ENCODE measurements around the gene NF1. TPM values are rescaled to one million over a fixed set of nuclear protein-coding genes. Genes with fewer than 3 reads are reported as not detected.

The NF1 gene
- total RNA-seq, 2 donors from 2014 or later, result 62.3 to 68.0 TPM

DNA sequence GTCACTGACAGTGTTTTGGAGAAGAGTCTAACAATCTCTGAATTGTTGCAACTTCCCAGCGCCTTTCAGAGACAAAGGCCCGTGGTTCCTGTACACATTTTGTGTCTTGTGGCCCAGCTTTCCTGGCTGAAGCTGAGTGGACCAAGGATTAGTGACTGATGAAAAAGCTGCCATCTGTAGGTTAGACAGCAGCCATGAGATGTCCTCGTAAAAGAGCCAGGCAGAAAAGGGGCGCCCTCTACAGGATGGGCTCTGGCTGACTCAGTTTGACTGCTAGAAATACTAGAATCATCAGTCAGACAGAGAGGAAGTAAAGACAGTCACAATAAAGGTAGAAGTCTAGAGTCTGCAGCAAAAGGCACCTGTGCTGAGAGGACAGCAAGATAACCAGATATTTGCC lies 26.5 kb upstream of the NF1 start:
- H3K4me1 ChIP-seq (replicated peaks), result no peaks in the 10 kb centered on the region
- 72% methylated on average over 4 of the region's 4 CpGs for WGBS
- no peaks in the 10 kb centered on the region for H3K36me3 ChIP-seq
- H3K27ac ChIP-seq, result no peak overlapping the region
- H3K27me3 ChIP-seq (replicated peaks; ENCODE audit: insufficient read depth), result no peaks in the 10 kb centered on the region
- H3K4me3 ChIP-seq, result no peak overlapping the region
- TF ChIP-seq, protein P1, sequence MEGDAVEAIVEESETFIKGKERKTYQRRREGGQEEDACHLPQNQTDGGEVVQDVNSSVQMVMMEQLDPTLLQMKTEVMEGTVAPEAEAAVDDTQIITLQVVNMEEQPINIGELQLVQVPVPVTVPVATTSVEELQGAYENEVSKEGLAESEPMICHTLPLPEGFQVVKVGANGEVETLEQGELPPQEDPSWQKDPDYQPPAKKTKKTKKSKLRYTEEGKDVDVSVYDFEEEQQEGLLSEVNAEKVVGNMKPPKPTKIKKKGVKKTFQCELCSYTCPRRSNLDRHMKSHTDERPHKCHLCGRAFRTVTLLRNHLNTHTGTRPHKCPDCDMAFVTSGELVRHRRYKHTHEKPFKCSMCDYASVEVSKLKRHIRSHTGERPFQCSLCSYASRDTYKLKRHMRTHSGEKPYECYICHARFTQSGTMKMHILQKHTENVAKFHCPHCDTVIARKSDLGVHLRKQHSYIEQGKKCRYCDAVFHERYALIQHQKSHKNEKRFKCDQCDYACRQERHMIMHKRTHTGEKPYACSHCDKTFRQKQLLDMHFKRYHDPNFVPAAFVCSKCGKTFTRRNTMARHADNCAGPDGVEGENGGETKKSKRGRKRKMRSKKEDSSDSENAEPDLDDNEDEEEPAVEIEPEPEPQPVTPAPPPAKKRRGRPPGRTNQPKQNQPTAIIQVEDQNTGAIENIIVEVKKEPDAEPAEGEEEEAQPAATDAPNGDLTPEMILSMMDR (IDR thresholded peaks at IDR 0.05), result no peak
- no peak for TF ChIP-seq POLR2A (IDR thresholded peaks at IDR 0.05)
- TF ChIP-seq POLR2AphosphoS5 (IDR thresholded peaks at IDR 0.05), result no peak
- H3K9me3 ChIP-seq, result no peaks in the 10 kb centered on the region
- intact Hi-C loops (cut with DNase I), result no loop called here
- no peak for DNase-seq (ENCODE audit: low spot score)

DNA sequence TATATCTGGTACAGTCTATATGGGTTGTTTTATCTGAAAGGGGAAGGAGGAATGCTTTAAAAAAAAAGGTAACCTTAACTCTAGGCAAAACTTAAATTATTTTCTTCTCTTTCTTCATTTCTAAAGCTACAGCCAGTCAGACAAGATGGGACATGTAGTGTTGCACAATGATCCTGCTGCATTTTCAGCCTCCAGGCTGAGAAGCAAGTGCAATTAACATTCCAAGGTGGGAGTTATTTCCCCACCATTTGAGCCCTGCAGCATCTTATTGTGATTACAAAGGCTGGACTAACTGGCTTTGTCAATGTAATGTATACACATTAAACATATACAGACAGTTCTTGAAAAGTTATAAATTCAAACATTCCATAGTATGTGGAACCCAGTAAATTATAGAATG lies 22.6 kb upstream of the NF1 start:
- no peaks in the 10 kb centered on the region for H3K36me3 ChIP-seq
- no peaks in the 10 kb centered on the region for H3K9me3 ChIP-seq
- intact Hi-C loops (cut with DNase I), result no loop called here
- H3K4me3 ChIP-seq, result no peak overlapping the region
- no peak overlapping the region for H3K27ac ChIP-seq
- peak; percentile 82 for TF ChIP-seq POLR2AphosphoS5 (IDR thresholded peaks at IDR 0.05)
- TF ChIP-seq, protein P1 (IDR thresholded peaks at IDR 0.05), result no peak
- no peaks in the 10 kb centered on the region for H3K4me1 ChIP-seq (replicated peaks)
- peak; percentile 75 for DNase-seq (ENCODE audit: low spot score)
- no peaks in the 10 kb centered on the region for H3K27me3 ChIP-seq (replicated peaks; ENCODE audit: insufficient read depth)

DNA sequence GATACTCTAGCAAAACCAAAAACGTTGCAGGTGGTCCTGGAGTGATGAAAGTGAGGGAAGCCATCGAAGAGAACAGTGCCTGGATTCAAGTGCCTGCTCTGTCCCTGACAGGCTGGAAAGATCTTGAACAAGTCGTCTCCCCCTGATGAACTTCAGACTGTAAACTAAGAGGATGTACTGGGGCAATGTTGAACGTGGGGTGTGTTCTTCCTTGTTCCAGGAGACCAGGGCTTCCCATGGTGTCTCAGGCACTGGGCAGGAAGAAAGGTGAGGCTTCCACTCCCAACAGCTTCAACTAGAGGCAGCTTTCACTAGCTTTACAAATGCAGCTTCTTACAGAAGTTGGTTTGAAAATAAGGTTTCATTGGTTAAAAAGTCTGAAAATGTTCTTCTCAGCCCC lies 21.4 kb upstream of the NF1 start:
- no peak for TF ChIP-seq POLR2AphosphoS5 (IDR thresholded peaks at IDR 0.05)
- no peak for TF ChIP-seq POLR2A (IDR thresholded peaks at IDR 0.05)
- TF ChIP-seq, protein P1 (IDR thresholded peaks at IDR 0.05), result no peak
- DNase-seq (ENCODE audit: low spot score), result no peak
- Histone ChIP-seq H3K36me3 (no peaks in the 10 kb centered on the region), H3K9me3 (no peaks in the 10 kb centered on the region), H3K4me1 (replicated peaks) (no peaks in the 10 kb centered on the region), H3K27me3 (replicated peaks; ENCODE audit: insufficient read depth) (no peaks in the 10 kb centered on the region), H3K4me3 (no peak overlapping the region), H3K27ac (no peak overlapping the region)
- intact Hi-C loops (cut with DNase I), result no loop called here
- WGBS, result 40% methylated on average over 4 of the region's 4 CpGs

DNA sequence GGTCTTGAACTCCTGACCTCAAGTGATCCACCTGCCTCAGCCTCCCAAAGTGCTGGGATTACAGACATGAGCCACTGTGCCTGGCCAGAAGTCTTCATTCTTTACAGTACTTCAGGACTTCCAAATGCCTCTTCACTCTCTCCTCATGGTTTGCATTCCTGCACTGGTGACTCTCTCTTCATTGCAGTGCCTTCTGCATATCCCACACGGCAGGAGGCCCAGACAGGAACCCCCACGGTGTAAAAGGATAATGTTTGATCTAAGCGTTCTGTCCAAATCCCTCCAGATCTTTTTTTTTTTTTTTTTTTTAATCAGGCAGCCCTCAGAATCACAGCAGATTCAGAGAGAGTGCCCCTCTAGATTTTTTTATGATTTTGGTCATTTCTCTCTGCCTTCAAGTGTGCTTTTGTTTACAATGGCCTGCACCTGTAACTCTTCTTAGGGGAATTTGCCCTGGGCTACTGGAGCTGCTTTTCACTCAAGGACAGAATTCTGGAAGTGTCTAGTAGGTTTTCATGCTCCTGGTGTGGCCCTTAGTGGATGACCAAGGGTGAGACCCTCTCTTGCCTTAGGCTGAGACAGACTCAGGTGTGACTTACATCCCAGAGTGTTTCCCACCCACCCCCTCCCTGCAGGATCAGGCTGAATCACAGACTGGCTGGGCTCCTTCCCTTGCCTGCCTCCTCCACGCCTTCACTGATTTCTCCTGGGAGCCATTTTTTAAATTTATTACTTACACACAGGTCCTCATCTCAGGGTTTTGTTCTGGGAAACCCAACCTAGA lies 19.8 kb upstream of the NF1 start:
- intact Hi-C loops (cut with DNase I), result no loop called here
- 46% methylated on average over 4 of the region's 4 CpGs for WGBS
- Histone ChIP-seq H3K27ac (no peak overlapping the region), H3K36me3 (no peaks in the 10 kb centered on the region), H3K4me3 (no peak overlapping the region), H3K27me3 (replicated peaks; ENCODE audit: insufficient read depth) (no peaks in the 10 kb centered on the region), H3K4me1 (replicated peaks) (no peaks in the 10 kb centered on the region), H3K9me3 (no peaks in the 10 kb centered on the region)
- TF ChIP-seq POLR2AphosphoS5 (IDR thresholded peaks at IDR 0.05), result no peak
- TF ChIP-seq, protein P1 (IDR thresholded peaks at IDR 0.05), result no peak
- no peak for DNase-seq (ENCODE audit: low spot score)

DNA sequence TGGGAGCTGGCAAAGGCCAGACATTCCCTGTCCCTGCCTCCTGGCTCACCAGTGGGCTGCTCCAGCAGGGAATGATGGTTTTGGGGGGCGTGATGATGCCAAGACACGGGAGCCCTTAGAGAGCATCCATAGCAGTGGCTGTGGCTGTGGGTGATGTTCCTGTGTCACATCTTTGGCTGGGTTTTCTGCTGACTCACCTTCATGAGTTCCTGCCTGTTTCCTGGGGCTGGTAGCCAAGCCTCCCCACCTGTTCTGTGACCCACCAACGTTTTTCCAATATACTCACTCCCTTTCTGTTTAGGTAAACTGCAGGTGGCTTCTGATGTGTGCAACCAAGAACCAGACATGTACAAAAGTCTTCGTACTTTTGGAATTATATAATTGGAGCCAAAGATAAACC lies 16.5 kb upstream of the NF1 start:
- no peaks in the 10 kb centered on the region for H3K27me3 ChIP-seq (replicated peaks; ENCODE audit: insufficient read depth)
- no peaks in the 10 kb centered on the region for H3K9me3 ChIP-seq
- no peaks in the 10 kb centered on the region for H3K4me1 ChIP-seq (replicated peaks)
- DNase-seq (ENCODE audit: low spot score), result no peak
- H3K36me3 ChIP-seq, result no peaks in the 10 kb centered on the region
- no peak overlapping the region for H3K4me3 ChIP-seq
- TF ChIP-seq POLR2AphosphoS5 (IDR thresholded peaks at IDR 0.05), result no peak
- no peak for TF ChIP-seq POLR2A (IDR thresholded peaks at IDR 0.05)
- TF ChIP-seq, protein P1 (IDR thresholded peaks at IDR 0.05), result no peak
- no peak overlapping the region for H3K27ac ChIP-seq
- intact Hi-C loops (cut with DNase I), result no loop called here
- 50% methylated on average over 4 of the region's 4 CpGs for WGBS

Data from prostate gland (tissue), 2 donors.